MM.1S (cell line): ENCODE measurements around the gene PLCB1.

Experiments used
- EZH2phosphoT487 ChIP-seq: fragments of 300-600 bp; sonication (generic); IDR thresholded peaks from 2 replicates; pipeline ENCODE4 v1.6.1; 2018; ENCODE audit warnings: antibody characterized with exemption, low read length
- TF ChIP-seq, protein P1 (sequence below): fragments of 300-600 bp; sonication (generic); IDR thresholded peaks from 2 replicates; pipeline ENCODE4 v1.5.1; 2016; ENCODE audit warnings: antibody characterized with exemption, low read length, mixed read lengths

GRCh38 chr20:8400486-8400885 lies 268.4 kb downstream of the PLCB1 start:
- TF ChIP-seq, protein P1, sequence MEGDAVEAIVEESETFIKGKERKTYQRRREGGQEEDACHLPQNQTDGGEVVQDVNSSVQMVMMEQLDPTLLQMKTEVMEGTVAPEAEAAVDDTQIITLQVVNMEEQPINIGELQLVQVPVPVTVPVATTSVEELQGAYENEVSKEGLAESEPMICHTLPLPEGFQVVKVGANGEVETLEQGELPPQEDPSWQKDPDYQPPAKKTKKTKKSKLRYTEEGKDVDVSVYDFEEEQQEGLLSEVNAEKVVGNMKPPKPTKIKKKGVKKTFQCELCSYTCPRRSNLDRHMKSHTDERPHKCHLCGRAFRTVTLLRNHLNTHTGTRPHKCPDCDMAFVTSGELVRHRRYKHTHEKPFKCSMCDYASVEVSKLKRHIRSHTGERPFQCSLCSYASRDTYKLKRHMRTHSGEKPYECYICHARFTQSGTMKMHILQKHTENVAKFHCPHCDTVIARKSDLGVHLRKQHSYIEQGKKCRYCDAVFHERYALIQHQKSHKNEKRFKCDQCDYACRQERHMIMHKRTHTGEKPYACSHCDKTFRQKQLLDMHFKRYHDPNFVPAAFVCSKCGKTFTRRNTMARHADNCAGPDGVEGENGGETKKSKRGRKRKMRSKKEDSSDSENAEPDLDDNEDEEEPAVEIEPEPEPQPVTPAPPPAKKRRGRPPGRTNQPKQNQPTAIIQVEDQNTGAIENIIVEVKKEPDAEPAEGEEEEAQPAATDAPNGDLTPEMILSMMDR = no peak
- no peak for TF ChIP-seq EZH2phosphoT487
